NCI-H510A (cell line): ENCODE measurements around the gene RMND5A.

Experiments used
- DNase-seq: peaks from one replicate; lab custom pipeline; 2025; lab: John Stamatoyannopoulos, UW

Gene RMND5A

DNA sequence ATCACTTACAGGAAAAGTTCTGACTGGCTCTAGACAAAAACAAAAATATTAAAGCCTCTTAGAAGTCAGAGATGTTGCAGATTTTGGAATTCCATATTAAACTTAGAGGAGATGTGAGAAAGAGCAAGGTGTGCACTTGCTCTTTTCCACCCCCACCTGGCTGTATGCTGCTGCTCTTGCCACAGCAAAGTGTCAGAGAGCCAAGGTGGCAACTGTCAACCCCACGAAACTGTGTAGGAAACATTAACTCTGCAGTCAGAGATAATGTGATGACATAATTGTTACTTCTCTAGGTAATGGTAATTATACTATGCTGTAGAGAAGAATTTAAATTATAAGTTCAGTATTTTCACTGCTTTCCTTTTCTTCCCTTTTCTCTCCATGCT lies 45.2 kb downstream of the RMND5A start:
- no peak for DNase-seq

- no peak for DNase-seq
Observed at GRCh38 chr2:86768189-86768949, 48.3 kb downstream of the RMND5A start.

DNA sequence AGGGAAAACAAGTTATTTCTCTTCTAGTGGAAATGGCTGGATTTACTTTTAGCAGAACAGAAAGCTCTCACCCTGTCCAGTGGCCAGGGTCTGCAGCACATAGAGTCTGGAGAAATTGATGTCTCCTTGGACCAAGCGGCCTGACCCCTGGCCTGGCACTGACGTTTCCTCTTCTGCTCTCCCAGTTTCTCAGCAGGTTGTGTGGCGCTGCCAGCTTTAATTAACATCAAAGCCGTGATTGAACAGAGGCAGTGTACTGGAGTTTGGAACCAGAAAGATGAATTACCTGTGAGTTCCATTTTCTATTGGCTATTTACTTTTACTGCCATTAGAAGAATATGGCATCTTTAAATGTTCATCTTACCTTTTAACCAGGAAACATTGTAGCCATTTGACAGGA lies 49.7 kb downstream of the RMND5A start:
- no peak for DNase-seq

GRCh38 chr2:86770816-86771301 lies 50.8 kb downstream of the RMND5A start:
- DNase-seq = no peak

- no peak for DNase-seq
Observed at GRCh38 chr2:86772611-86773010, 52.5 kb downstream of the RMND5A start.

GRCh38 chr2:86774862-86775261 lies 54.8 kb downstream of the RMND5A start:
- DNase-seq = no peak

- no peak for DNase-seq
Observed at GRCh38 chr2:86775338-86775737, 55.2 kb downstream of the RMND5A start.

DNA sequence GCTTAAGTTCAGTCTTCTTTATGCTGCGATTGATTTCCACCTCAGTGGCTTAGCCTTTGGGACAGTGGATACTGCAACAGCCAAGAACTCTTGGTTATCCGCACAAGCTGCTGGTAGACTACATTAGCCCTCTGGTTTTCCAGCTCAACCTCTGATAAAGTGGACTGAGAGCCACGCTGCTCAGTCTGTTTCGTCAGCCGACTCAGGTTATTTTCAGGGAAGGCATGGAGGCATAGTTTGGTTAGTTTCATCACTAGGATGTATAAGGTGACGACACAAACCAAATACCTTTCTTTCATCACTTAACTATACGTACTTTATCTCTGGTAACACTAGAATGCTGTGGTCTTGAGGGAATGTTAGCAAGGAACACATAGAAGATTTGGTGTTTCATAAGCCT lies 56.4 kb downstream of the RMND5A start:
- DNase-seq = no peak

- no peak for DNase-seq
Observed at GRCh38 chr2:86778957-86779356, 58.9 kb downstream of the RMND5A start.

GRCh38 chr2:86779971-86780370 lies 59.9 kb downstream of the RMND5A start:
- DNase-seq = no peak

- DNase-seq = no peak
Observed at GRCh38 chr2:86781363-86781762, 61.3 kb downstream of the RMND5A start.

DNA sequence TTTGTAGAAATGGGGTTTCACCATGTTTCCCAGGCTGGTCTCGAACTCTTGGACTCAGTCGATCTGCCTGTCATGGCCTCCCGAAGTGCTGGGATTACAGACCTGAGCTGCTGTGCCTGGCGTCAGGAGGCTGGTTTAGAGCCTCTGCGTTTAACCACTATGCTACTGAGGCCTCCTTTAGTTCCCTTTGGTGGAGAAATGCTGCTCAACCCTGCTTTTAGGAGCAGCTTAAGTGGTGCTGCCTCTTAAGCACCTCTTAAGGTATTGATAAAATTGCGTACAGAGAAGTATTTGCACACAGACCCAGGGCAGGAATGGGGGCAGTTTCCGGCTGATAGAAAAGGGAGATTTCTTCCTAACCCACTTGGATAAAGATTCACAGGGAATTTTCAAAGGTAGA lies 62.7 kb downstream of the RMND5A start:
- DNase-seq = no peak

- DNase-seq = no peak
Observed at GRCh38 chr2:86783615-86784339, 63.7 kb downstream of the RMND5A start.

DNA sequence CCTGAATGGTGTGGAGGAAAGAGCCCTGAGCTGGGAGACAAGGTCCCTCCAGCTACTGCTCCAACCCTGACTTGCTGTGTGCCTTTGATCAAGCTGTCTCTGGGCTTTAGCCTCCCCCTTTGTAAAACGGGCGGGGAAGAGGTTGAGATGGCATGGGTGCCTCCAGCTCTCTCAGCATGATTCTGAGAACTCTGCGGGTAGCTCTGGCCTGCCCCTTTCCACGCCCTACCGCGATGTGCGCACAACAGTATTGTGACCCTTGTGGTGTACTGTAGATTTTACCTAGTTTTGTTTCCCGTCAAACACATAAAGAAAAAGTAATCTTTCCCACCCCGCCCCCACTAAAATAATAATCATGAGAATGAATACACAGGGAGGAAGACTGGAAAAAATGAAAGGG lies 65.4 kb downstream of the RMND5A start:
- no peak for DNase-seq

DNA sequence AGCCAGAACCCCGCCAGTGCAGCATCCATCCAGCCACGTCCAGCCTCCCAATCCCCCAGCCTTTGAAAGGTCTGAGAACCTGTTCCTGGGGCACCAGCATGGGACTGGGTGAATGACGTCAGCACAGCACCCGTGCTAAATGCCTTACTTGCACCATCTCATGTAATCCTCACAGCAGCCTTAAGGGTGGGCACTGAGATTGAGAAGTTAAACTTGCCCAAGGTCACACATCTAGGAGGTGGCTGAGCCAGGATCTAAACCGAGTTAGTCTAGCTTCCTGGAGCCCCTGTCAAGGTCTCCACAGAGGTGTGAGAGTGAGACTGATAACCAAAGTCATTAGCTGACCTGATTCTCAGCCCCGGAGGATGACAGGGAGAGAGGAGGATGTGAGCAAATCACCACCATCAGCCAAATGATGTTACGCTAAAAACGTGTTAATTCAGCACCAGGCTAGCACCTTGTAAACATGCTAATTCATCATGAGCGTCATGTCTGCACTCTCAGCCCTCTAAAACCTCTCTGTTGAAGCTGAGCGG lies 66.0 kb downstream of the RMND5A start:
- DNase-seq = no peak

- DNase-seq = no peak
Observed at GRCh38 chr2:86787736-86788135, 67.6 kb downstream of the RMND5A start.

- DNase-seq = no peak
Observed at GRCh38 chr2:86788165-86788564, 68.1 kb downstream of the RMND5A start.

DNA sequence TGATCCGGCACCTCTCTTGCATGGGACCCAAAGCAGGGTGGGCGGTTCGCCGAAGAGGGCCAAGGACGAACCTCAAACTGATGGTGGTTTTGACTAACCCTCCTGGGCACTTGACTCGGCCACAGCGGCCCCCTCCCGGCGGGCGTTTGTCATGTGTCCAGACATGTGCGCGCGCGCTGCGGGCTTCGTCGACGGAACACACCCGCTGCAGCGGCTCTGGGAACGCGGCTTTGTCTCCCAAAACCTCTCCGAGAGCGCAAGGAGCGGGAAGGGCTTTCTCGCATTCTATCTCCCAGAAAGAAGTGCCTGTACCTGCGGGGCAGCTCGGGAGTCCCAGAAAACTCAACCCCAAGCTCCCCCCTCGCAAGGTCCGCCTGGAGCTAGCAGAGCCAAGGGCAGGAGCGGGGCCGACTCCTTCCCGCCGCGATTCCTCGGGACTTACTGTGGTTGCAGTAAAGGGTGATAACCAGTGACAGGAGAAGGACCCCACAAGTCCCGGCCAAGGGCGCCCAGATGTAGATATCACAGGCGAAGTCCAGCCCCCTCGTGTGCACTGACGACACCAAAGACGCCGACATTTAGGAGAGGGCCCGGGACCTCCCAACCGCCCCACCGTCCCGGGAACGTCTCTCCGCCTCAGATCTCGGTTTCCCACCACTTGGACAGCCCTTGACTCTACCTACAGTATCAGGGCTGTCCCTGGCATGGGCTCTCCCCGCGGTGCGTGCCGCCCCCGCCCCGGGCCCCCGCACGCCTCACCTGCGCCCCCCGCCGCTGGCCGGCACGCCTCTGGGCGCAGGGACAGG lies 69.0 kb downstream of the RMND5A start:
- no peak for DNase-seq

DNA sequence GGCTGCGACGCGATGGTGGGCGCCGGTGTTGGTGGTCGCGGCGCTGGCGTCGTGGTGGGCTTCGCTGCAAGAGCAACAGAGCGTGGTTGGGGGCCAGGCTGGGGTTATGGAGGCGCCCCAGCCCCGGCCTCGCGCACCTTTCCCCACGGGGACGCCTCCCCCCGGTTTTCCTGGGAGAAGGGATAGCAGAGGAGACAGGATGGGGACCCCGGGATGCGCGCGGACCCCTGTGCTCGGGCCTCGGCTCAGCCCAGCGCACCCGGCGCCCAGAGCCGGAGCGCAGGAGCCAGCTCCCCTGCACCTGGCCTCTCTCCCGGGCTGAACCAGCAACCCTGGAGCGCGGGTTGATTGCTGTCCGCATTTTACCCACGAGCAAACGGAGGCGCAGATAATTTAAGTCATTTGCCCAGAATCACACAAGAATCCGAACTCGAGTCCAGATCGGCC lies 69.6 kb downstream of the RMND5A start:
- DNase-seq = no peak

DNA sequence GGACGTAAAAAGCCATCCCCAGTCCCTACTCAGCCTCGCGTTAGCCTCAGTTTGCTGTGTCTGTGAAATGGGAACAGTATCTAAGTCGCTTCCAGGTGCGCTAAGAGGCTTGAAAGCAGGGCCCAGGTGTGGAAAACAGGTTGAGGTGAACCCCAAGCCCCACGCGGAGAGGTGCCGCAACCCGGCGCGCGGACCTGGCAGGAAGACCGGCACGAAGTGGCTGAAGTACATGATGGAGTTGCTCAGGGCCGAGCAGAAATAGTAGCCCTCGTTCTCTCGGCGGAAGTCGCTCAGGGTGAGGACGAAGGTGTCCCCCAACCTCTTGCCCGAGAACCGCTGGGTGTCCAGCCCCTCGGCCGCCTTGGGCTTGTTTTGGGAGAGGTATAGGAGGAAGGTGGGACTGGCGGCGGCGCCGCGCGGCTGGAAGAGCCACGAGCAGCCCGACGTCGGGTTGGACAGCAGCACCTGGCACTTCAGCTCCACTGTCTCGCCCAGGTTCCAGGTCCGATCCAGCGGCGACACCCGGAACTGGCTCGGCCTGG lies 70.1 kb downstream of the RMND5A start:
- DNase-seq = no peak

DNA sequence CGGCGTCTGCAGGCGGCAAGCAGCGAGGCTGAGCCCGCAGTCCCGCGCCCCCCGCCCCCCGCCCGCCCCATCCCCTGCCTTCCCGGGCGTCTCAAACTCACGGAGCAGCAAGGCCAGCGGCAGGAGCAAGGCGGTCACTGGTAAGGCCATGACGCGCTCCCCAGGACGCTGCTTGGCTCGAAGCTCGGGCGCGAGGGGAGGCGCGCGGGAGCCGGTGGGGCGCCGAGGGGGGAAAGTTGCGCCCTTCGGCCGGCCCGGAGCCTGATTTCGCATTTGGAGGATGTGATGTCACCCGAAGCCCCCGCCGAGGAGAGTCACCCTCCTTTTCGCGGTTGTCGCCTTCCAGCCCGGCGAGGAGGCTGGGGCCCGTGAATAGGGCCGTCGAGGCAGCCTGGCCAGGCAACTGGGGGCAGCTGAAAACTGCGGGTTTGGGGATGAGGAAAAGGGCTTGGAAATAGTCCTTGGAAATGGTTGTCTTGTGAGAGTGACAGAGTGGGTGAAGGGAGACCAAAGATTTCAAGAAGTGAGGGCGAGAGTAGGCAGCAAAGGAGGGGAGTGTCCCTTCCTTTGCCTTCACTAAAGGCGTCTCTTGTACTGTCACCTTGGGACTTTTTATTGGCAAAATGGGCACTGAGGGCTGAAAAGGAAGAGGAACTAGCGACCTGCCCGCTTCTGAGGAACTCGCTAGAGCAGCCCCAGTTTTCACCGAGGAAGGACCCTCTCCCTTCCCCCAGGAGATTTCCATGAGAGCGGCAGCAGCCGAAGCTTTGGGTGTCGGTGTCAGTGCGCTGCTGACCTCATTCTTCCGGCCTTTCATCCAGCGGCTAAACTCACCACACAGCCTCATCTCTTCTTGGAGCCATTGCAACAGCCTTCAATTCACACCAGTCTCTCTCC lies 70.8 kb downstream of the RMND5A start, which contains the start of gene CD8A:
CD8A (minus strand) TSS at position 238 of the 897 bp plus-strand sequence; CDS start at position 150, 88 bp downstream.
- DNase-seq = no peak
